WTC11 (cell line): Measurements from ENCODE around the gene DBNL.
"Not testable (repeated sequence)": the region's sequence is repeated elsewhere in the genome, so short reads cannot be mapped to it uniquely, and the experiment has no call there.

ENCODE experiments used
- ATF2 ChIP-seq: sonication (generic); formaldehyde crosslinking; IDR thresholded peaks from 2 replicates; pipeline ENCODE4 v1.8.1; 2022; ENCODE audit warnings: low read depth, missing genetic modification reagents, borderline replicate concordance
- ATF3 ChIP-seq: sonication (generic); formaldehyde crosslinking; conservative IDR thresholded peaks from 2 replicates; pipeline ENCODE4 v1.8.1; 2022; ENCODE audit warnings: mild to moderate bottlenecking, missing genetic modification reagents
- CTCF ChIP-seq: fragments of 200-600 bp; IDR thresholded peaks from 2 replicates; pipeline ENCODE4 v1.8.0; 2022; ENCODE audit warnings: antibody characterized with exemption
- MXD4 ChIP-seq: fragments of 250-450 bp; sonication (Bioruptor Pico); IDR thresholded peaks from 2 replicates; pipeline ENCODE4 v1.8.0; 2021; ENCODE audit warnings: mild to moderate bottlenecking, moderate library complexity, borderline replicate concordance
- TEAD1 ChIP-seq: sonication (generic); formaldehyde crosslinking; IDR thresholded peaks from 2 replicates; pipeline ENCODE4 v1.8.0; 2022; ENCODE audit warnings: mild to moderate bottlenecking, missing genetic modification reagents
- USF1 ChIP-seq: sonication (generic); formaldehyde crosslinking; IDR thresholded peaks from 2 replicates; pipeline ENCODE4 v1.8.0; 2022; ENCODE audit warnings: mild to moderate bottlenecking, missing genetic modification reagents
- USF2 ChIP-seq: sonication (generic); formaldehyde crosslinking; IDR thresholded peaks from 2 replicates; pipeline ENCODE4 v1.8.1; 2023; ENCODE audit warnings: mild to moderate bottlenecking, missing genetic modification reagents, moderate library complexity
- ZNF671 ChIP-seq: fragments of 250-450 bp; sonication (Bioruptor Pico); IDR thresholded peaks from 2 replicates; pipeline ENCODE4 v1.8.0; 2021; ENCODE audit warnings: mild to moderate bottlenecking

DNA sequence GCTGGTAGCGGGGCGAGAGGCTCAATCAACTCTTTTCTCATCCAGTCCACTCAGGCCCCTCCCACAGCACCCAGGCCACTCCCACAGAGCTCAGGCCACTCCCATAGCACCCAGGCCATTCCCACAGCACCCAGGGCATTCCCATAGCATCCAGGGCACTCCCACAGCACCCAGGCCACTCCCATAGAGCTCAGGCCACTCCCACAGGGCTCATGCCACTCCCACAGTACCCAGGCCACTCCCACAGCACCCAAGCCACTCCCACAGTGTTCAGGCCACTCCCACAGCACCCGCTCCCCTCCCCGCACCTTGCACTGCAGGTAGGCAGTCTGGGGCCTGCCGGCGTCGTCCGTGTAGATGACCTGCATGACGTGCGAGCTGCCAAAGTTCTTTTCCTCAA, 8.1 kb upstream of the DBNL start:
- TF ChIP-seq ATF3; CTCF; ATF2; USF1 (CRISPR knock-in tag); ZNF671 (CRISPR knock-in tag); MXD4; USF2 (CRISPR knock-in tag); TEAD1 (CRISPR knock-in tag): not testable (repeated sequence)
